Erythroblast (primary cell): ENCODE results near the gene ZC3H18.

ENCODE experiments used
- GATA1 ChIP-seq: IDR thresholded peaks from 2 replicates; pipeline ENCODE4 v1.6.1; 2011; ENCODE audit warnings: low read depth, mild to moderate bottlenecking, control low read depth, low read length, moderate library complexity
- POLR2A ChIP-seq: IDR thresholded peaks from 2 replicates; pipeline ENCODE4 v1.6.1; 2011; ENCODE audit warnings: mild to moderate bottlenecking, low read length

- TF ChIP-seq POLR2A (no peak), GATA1 (no peak)
Measured at GRCh38 chr16:88610909-88611812, 41.0 kb downstream of the ZC3H18 start.
